Bronchial epithelial cell (primary cell): ENCODE data around the gene DRG1. TPM values are rescaled to one million over a fixed set of nuclear protein-coding genes. Genes with fewer than 3 reads are reported as not detected.
"Not testable (repeated sequence)": the region's sequence is repeated elsewhere in the genome, so short reads cannot be mapped to it uniquely, and the experiment has no call there.

Source experiments
- DNase-seq: peaks from one replicate; pipeline ENCODE4 v3.0.0-alpha.2; 2010; ENCODE audit warnings: low read depth
- FAIRE-seq: peaks from 2 replicates; lab custom pipeline; 2011; peaks lifted over from hg19 to GRCh38; lab: Jason Lieb, UNC
- H3K27me3 ChIP-seq: 2 replicates; pipeline ENCODE4 v1.5.1; 2011; ENCODE audit warnings: low read length; ENCODE audit not compliant: control insufficient read depth, insufficient read depth
- H3K36me3 ChIP-seq: 2 replicates; pipeline ENCODE4 v1.5.1; 2011; ENCODE audit warnings: low read length; ENCODE audit not compliant: control insufficient read depth, insufficient read depth
- H3K4me3 ChIP-seq: 2 replicates; pipeline ENCODE4 v1.5.1; 2011; ENCODE audit warnings: mild to moderate bottlenecking, low read depth, low read length, control low read depth
- CTCF ChIP-seq: IDR thresholded peaks from 2 replicates; pipeline ENCODE4 v1.5.1; 2011; ENCODE audit warnings: mild to moderate bottlenecking, moderate library complexity, low read length, control low read depth, inconsistent platforms; ENCODE audit not compliant: insufficient read depth, severe bottlenecking
- total RNA-seq: library from RNA; depleted of rRNA; stranded (reverse); fragments of >200 nt; gene quantifications from 2 replicates; pipeline ENCODE4 v1.2.1, GENCODE V29; 2014

DRG1 gene
- total RNA-seq, 1 donor from 2014 or later: 74.2 TPM

- FAIRE-seq: no peak
- no peaks in the 10 kb centered on the region for H3K27me3 ChIP-seq
- no peak overlapping the region for H3K4me3 ChIP-seq
- no peak for TF ChIP-seq CTCF
- H3K36me3 ChIP-seq: no peaks in the 10 kb centered on the region
- no peak for DNase-seq
Observed at GRCh38 chr22:31393893-31394292, 5.5 kb upstream of the DRG1 start.

GRCh38 chr22:31394326-31394725 lies 5.1 kb upstream of the DRG1 start:
- DNase-seq: no peak
- no peak for FAIRE-seq
- Histone ChIP-seq H3K4me3 (no peak overlapping the region), H3K36me3 (no peaks in the 10 kb centered on the region), H3K27me3 (no peaks in the 10 kb centered on the region)
- TF ChIP-seq CTCF: no peak

- no peak for TF ChIP-seq CTCF
- DNase-seq (no peak), FAIRE-seq (no peak)
Observed at GRCh38 chr22:31398231-31398630, 1.2 kb upstream of the DRG1 start.

GRCh38 chr22:31400023-31400397 lies 606 bp downstream of the DRG1 start:
- no peak for FAIRE-seq
- peak; percentile 21 for DNase-seq
- Histone ChIP-seq H3K36me3 (peaks cover 3% of the 10 kb centered on the region), H3K4me3 (peak overlapping the region; percentile 94), H3K27me3 (no peaks in the 10 kb centered on the region)
- TF ChIP-seq CTCF: no peak

More at GRCh38 chr22:31398231-31398630, 1.2 kb upstream of the DRG1 start:
- Histone ChIP-seq H3K36me3 (peaks cover 2% of the 10 kb centered on the region), H3K4me3 (no peak overlapping the region), H3K27me3 (no peaks in the 10 kb centered on the region)

GRCh38 chr22:31402350-31402749 lies 2.9 kb downstream of the DRG1 start:
- H3K4me3 ChIP-seq, FAIRE-seq, DNase-seq, H3K36me3 ChIP-seq, H3K27me3 ChIP-seq: not testable (repeated sequence)

GRCh38 chr22:31425331-31426050 lies 26.1 kb downstream of the DRG1 start:
- H3K36me3 ChIP-seq: peaks cover 17% of the 10 kb centered on the region
- FAIRE-seq: no peak
- TF ChIP-seq CTCF: no peak
- DNase-seq: peak; percentile 13
- no peaks in the 10 kb centered on the region for H3K27me3 ChIP-seq
- no peak overlapping the region for H3K4me3 ChIP-seq
